ENCODE results near the gene ATP11A. TPM values are rescaled to one million over a fixed set of nuclear protein-coding genes. Genes with fewer than 3 reads are reported as not detected.
"Not testable (repeated sequence)": the region's sequence is repeated elsewhere in the genome, so short reads cannot be mapped to it uniquely, and the experiment has no call there.

The ATP11A gene
- total RNA-seq, 2 donors from 2014 or later: 89.0 to 91.2 TPM

DNA sequence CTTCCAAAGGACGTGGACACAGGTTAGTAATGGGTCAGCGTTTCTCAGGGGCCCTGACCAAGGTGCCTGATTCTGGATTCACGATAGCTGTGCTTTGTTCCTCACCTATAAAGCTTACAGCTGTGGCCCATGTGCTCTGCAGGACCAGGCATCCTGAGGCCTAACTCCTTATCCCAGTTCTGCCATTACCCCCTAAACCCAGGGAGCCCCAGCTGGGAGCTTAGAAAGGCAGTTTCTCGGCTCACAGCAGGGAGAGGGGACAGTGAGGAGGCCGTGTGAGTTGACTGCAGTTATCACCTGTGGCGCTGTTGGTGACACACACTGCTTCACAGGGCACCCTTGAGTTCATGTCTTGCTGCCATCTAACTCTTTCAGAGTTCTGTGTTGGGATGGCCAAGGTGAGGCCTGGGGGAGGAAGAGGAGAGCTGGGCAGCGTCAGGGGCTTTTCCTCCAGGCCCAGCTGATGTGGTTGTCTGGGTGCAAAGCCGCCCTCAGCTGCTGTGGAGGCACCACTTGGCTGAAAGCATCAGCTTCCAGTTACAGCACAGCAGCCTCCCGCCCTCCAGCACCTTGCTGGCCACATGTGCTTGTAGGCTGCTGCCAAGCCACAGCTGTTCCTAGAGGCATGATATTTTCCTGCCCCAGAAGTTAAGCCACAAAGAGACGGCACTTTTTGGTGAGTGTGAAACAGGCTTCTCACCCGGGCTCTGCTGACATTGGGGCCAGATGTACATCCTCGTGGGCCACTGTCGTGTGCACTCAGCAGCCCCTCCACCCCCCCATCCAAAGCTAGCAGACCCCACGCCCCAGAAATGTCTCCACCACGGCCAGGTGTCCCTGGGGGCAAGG is 179.6 kb downstream of the ATP11A start:
- Mint-ChIP-seq H3K27ac (no peak overlapping the region), H3K36me3 (peaks cover 5% of the 10 kb centered on the region), H3K9me3 (no peaks in the 10 kb centered on the region), H3K4me3 (no peak overlapping the region), H3K27me3 (no peaks in the 10 kb centered on the region), H3K4me1 (ENCODE audit: low read depth in 2 of 2) (peaks cover 15 to 16% of the 10 kb centered on the region in 2 donors)
- ATAC-seq (no peak), DNase-seq (ENCODE audit: low spot score) (peak; percentile 12)

DNA sequence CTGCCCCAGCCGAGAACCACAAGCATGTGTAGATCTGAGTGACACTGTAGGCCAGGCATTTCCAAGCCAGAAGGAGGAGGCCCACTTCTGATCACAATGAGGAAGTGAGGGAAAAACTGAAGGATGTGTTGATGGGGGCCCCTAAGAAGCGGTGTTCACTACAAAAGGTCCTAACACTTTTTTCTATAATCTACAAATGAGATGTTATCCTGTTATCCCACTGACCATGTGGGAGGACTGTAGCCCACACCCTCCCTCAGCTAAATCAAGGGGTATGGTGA is 180.2 kb downstream of the ATP11A start:
- H3K4me1 Mint-ChIP-seq (ENCODE audit: low read depth in 2 of 2): peaks cover 17 to 18% of the 10 kb centered on the region in 2 donors

DNA sequence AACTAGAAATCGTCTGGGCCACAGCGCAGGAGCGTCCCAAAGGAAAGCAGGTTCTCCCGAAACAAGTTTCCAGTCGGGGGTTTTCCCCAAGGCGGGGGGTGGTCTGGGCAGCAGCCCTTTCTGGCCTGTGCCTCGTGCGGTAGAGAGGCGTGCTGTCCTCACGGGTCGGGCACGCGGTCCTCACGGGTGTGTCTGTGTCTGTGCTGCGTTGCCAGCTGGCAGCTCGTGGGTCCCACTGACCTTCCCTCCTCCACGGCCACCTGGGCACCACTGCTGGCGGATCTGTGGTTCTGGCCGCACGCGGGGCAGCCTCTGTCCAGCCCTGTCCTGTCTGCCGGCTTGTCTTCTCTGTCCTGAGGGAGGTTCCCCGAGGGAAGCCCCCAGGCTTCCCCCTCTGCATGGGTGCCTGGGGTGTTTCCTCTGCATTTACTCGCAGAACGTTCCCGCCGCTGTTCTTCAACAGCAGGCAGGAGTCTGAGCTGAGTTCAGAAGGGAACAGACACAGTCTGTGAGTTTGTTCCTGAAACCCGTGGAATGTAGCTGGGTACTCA is 181.0 kb downstream of the ATP11A start:
- Mint-ChIP-seq H3K27ac (no peak overlapping the region), H3K4me3 (no peak overlapping the region), H3K9me3 (no peaks in the 10 kb centered on the region), H3K27me3 (no peaks in the 10 kb centered on the region), H3K36me3 (peaks cover 5% of the 10 kb centered on the region), H3K4me1 (ENCODE audit: low read depth in 2 of 2) (peaks cover 22 to 23% of the 10 kb centered on the region in 2 donors)
- ATAC-seq (no peak), DNase-seq (ENCODE audit: low spot score) (peak; percentile 16)

More for the DNA sequence above, 180.2 kb downstream of the ATP11A start:
- Mint-ChIP-seq H3K36me3 (peaks cover 5% of the 10 kb centered on the region), H3K27me3 (no peaks in the 10 kb centered on the region), H3K27ac (no peak overlapping the region), H3K9me3 (no peaks in the 10 kb centered on the region), H3K4me3 (no peak overlapping the region)
- DNase-seq (ENCODE audit: low spot score) (no peak), ATAC-seq (no peak)

DNA sequence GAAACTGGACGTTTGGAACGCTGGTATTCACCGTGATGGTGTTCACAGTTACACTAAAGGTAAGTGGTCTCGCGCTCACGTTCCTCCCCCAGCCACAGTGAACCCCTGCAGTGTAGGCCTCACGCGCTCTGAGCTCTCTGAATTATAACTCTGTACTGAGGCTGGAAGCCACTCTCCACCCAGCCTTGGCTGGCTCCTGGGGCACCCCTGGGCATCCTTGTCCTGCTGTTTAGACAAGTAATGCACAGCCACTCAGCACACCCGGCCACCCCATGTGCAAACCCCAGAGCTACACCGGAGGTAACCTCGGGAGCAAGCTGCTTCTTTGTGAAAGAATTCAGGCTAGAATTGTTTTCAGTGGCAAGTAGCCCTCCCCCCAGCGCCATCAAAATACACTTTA is 181.9 kb downstream of the ATP11A start:
- DNase-seq (ENCODE audit: low spot score): peak; percentile 37
- Mint-ChIP-seq H3K36me3 (no peaks in the 10 kb centered on the region), H3K4me3 (no peak overlapping the region)

DNA sequence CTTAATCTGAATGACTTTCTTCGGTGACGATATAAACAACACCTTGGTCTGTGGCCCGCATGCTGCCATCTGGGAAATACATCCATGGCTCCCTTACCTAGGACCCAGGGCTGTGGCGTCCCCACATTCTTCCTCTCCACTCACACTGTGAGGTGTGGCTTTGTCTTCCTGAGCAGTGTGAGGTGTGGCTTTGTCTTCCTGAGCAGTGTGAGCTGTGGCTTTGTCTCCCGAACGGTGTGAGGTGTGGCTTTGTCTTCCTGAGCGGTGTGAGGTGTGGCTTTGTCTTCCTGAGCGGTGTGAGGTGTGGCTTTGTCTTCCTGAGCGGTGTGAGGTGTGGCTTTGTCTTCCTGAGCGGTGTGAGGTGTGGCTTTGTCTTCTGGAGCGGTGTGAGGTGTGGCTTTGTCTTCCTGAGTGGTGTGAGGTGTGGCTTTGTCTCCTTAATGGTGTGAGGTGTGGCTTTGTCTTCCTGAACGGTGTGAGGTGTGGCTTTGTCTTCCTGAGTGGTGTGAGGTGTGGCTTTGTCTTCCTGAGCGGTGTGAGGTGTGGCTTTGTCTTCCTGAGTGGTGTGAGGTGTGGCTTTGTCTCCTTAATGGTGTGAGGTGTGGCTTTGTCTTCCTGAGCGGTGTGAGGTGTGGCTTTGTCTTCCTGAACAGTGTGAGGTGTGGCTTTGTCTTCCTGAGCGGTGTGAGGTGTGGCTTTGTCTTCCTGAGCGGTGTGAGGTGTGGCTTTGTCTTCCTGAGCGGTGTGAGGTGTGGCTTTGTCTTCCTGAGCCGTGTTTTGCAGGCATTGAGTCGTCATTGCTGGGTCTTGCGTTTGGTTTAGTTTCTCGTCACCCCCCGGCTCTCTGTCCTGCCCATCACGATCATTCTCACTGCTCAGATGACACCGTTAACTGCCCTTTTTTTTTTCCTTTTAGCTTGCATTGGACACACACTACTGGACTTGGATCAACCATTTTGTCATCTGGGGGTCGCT is 183.1 kb downstream of the ATP11A start:
- Mint-ChIP-seq H3K4me3 (peak overlapping the region; percentile 53), H3K4me1 (ENCODE audit: low read depth in 2 of 2) (peaks cover 23% of the 10 kb centered on the region in 2 donors), H3K27ac (peak overlapping the region; percentile 58 to 69)
- not testable (repeated sequence) for H3K9me3 Mint-ChIP-seq, H3K36me3 Mint-ChIP-seq, H3K27me3 Mint-ChIP-seq
- peak; percentile 60 for DNase-seq (ENCODE audit: low spot score)
- peak; percentile 56 to 57 for ATAC-seq

More for the DNA sequence above, 181.9 kb downstream of the ATP11A start:
- H3K27me3 Mint-ChIP-seq: no peaks in the 10 kb centered on the region
- peaks cover 22 to 23% of the 10 kb centered on the region in 2 donors for H3K4me1 Mint-ChIP-seq (ENCODE audit: low read depth in 2 of 2)
- no peak for ATAC-seq
- no peak overlapping the region for H3K27ac Mint-ChIP-seq
- no peaks in the 10 kb centered on the region for H3K9me3 Mint-ChIP-seq

DNA sequence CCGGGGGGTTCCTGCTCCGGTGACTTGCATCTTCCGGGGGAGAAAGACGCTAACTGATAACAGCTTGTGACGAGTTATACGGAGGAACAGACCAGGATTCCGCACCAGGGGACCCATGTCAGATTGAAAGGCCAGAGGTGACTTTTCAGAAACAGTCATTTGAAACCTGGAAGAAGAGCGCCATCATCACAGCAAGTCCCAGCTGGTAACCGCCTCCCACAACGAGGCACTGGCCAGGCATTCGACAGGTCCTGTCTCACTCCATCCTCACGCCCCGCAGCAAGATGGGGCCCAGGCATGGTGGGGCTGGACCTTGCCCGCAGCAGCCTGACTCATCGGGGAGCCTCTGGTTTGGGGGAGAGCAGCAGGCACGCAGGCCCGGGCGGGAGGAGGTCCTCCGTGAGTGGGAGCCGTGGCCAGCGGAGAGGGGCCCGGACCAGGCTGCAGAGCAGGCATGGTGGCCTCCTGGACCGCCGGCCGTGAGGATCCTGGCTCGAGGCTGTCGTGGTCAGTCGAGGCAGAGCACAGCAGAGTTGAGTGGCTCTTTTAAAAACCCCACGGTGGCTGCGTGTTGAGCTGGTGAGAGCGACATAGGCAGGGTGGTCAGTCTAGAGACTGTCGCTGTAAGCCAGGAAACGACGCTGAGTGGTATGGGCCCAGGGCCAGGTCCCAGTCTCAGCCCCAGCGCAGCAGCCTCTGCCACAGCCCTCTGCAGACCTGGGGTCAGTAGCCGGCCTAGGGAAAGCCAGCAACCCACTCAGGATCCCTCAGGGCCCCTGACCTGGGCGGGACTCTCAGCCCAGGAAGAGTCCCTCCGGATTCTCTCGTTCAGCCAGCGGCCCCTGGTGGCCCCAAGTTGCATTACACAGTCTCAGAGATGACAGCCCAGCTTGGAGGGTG is 184.3 kb downstream of the ATP11A start:
- Mint-ChIP-seq H3K27ac (peak overlapping the region; percentile 58 to 69), H3K27me3 (no peaks in the 10 kb centered on the region), H3K4me3 (peak overlapping the region; percentile 53), H3K36me3 (no peaks in the 10 kb centered on the region), H3K4me1 (ENCODE audit: low read depth in 2 of 2) (peaks cover 23 to 25% of the 10 kb centered on the region in 2 donors), H3K9me3 (no peaks in the 10 kb centered on the region)
- ATAC-seq (peak; percentile 82 to 87), DNase-seq (ENCODE audit: low spot score) (peak; percentile 78)

DNA sequence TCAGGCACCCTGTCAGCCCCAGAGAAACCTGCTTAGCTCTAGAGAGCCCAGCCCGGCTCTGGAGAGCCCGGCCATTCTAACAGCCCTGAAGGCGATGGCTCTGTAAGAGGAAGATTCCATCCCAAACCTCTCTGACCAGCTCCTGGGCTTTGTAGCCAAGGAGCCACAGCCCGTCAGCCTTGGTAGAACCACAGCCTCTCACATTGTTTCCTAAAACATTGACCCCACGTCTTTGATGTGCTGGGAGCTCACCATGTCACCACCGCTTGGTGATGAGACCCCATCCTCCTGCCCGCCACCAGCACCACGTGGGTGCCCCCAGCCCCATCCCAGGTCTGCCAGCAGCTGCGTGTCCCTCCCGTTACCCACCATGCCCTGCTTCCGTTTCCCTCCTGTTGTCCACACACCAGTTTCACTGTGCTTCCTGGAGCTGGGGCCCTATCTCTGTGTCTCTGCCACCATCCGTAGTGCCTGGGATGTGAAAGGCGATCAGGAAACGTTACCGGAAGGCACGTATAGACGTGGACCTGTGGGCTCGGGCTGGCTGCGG is 185.0 kb downstream of the ATP11A start:
- no peaks in the 10 kb centered on the region for H3K9me3 Mint-ChIP-seq
- H3K4me3 Mint-ChIP-seq: no peak overlapping the region
- no peaks in the 10 kb centered on the region for H3K27me3 Mint-ChIP-seq
- no peak overlapping the region for H3K27ac Mint-ChIP-seq
- peaks cover 23 to 25% of the 10 kb centered on the region in 2 donors for H3K4me1 Mint-ChIP-seq (ENCODE audit: low read depth in 2 of 2)
- DNase-seq (ENCODE audit: low spot score) (peak; percentile 29), ATAC-seq (no peak)
- no peaks in the 10 kb centered on the region for H3K36me3 Mint-ChIP-seq

DNA sequence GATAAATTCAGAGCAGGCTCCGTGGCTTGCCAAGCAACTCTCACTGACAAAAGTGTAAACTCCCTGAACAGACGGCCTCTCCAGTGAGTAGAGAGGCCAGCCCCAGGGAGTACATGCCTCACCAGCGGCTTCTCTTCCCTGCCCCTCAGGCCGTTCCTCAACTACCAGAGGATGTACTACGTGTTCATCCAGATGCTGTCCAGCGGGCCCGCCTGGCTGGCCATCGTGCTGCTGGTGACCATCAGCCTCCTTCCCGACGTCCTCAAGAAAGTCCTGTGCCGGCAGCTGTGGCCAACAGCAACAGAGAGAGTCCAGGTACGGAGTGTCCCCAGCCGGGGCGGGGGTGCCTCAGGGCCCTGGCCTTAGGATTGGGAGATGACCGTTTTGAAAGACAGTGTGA is 185.8 kb downstream of the ATP11A start:
- H3K36me3 Mint-ChIP-seq: no peaks in the 10 kb centered on the region
- H3K27me3 Mint-ChIP-seq: no peaks in the 10 kb centered on the region
- no peak overlapping the region for H3K4me3 Mint-ChIP-seq
- DNase-seq (ENCODE audit: low spot score) (peak; percentile 44), ATAC-seq (no peak)
- no peaks in the 10 kb centered on the region for H3K9me3 Mint-ChIP-seq
- H3K4me1 Mint-ChIP-seq (ENCODE audit: low read depth in 2 of 2): peaks cover 23 to 25% of the 10 kb centered on the region in 2 donors
- H3K27ac Mint-ChIP-seq: no peak overlapping the region

DNA sequence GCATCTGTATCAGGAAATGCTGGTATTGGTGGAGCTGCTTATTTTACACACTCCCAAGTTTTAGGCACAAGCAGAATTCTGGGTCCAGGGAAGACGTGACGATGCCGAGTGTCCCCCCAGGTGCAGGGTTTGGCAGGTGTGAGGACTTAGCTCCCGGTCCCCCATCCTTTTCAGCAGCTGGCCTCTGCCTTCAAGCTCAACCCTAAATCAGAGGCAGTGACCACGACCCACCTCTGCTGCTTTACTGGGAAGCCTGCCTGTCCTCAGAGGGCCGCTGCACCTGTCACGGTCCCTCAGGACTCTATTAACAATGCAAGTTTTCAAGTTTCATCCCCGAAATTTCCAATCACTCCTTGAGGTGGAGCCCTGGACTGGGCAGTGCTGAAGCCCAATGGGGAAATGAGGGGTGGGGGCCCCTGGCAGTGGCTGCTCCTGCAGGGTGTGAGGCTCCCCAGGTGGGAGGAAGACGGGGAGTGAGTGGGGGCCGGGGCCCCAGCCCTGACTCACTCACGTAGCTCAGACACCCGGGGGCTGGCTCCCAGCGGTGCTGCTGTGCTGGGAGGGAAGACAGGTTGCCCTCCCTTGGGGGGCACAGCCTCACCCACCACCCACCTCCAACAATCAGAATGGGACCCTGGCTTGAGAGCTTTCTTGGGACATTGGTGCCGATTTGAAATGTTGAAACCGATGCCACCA is 186.6 kb downstream of the ATP11A start:
- ATAC-seq: no peak
- Mint-ChIP-seq H3K36me3 (no peaks in the 10 kb centered on the region), H3K27me3 (no peaks in the 10 kb centered on the region), H3K9me3 (no peaks in the 10 kb centered on the region), H3K4me1 (ENCODE audit: low read depth in 2 of 2) (peaks cover 23 to 25% of the 10 kb centered on the region in 2 donors), H3K27ac (no peak overlapping the region), H3K4me3 (no peak overlapping the region)
- peak; percentile 39 for DNase-seq (ENCODE audit: low spot score)

DNA sequence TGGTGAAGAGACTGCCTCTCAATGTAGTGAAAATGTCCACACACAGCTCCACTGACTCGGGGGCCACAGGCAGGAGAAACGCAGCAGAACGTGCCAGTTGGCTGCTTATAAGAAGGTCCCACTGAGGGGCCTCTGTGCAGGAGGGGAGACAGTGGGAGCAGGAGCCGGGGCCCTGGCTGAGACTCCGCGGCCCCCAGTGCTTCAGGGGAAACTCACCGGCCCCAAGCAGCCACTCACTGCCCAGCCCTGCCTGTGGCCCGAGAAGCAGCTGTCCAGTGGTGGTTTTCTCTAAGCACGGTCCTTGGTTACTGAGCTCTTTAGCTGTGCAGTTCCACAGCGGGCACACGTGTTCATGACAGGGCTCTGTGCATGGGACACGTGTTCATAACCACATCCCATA is 187.2 kb downstream of the ATP11A start:
- H3K9me3 Mint-ChIP-seq: no peaks in the 10 kb centered on the region
- H3K27ac Mint-ChIP-seq: no peak overlapping the region
- no peak for ATAC-seq
- H3K4me3 Mint-ChIP-seq: no peak overlapping the region
- H3K36me3 Mint-ChIP-seq: no peaks in the 10 kb centered on the region
- H3K27me3 Mint-ChIP-seq: no peaks in the 10 kb centered on the region
- peaks cover 23 to 25% of the 10 kb centered on the region in 2 donors for H3K4me1 Mint-ChIP-seq (ENCODE audit: low read depth in 2 of 2)
- peak; percentile 16 for DNase-seq (ENCODE audit: low spot score)

DNA sequence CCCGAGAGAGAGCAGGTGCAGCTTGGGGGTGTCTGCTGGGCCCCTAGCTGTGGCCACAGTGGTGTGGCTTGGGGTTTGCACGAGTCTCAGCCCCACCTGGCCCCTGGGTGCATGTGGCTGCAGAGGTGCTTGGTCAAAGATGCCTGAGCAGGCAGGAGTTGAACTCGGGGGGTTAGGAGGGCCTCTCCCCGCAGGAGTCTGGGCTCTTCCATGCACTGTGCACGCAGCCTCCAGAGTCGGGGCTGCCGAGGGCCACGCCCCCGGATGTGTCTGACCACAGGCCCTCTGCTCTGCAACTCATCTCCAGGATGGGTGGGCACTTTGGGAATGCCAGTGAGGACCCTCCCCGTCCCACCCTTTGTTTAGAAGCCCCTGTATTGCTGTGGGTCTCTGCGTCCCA is 187.7 kb downstream of the ATP11A start:
- Mint-ChIP-seq H3K27ac (no peak overlapping the region), H3K36me3 (no peaks in the 10 kb centered on the region), H3K9me3 (no peaks in the 10 kb centered on the region), H3K27me3 (no peaks in the 10 kb centered on the region), H3K4me1 (ENCODE audit: low read depth in 2 of 2) (peaks cover 22 to 24% of the 10 kb centered on the region in 2 donors), H3K4me3 (no peak overlapping the region)
- ATAC-seq: no peak
- peak; percentile 59 for DNase-seq (ENCODE audit: low spot score)

Measured in natural killer cell treated with Interleukin-12 subunit alpha and Interleukin-12 subunit beta and Interleukin-15 and Interleukin-18, amount 100 ng/mL, for 72 hours (primary cell).